Loucy (cell line): ENCODE results near the gene DOCK3.

Experiments used
- EZH2phosphoT487 ChIP-seq: fragments of 200-600 bp; IDR thresholded peaks from 2 replicates; pipeline ENCODE4 v1.6.1; 2018; ENCODE audit warnings: antibody characterized with exemption, mild to moderate bottlenecking, moderate library complexity, borderline replicate concordance
- TF ChIP-seq, protein P1 (sequence below): fragments of 200-600 bp; sonication (generic); conservative IDR thresholded peaks from 2 replicates; pipeline ENCODE4 v1.5.1; 2014; ENCODE audit warnings: mild to moderate bottlenecking, antibody characterized with exemption, low read length

DNA sequence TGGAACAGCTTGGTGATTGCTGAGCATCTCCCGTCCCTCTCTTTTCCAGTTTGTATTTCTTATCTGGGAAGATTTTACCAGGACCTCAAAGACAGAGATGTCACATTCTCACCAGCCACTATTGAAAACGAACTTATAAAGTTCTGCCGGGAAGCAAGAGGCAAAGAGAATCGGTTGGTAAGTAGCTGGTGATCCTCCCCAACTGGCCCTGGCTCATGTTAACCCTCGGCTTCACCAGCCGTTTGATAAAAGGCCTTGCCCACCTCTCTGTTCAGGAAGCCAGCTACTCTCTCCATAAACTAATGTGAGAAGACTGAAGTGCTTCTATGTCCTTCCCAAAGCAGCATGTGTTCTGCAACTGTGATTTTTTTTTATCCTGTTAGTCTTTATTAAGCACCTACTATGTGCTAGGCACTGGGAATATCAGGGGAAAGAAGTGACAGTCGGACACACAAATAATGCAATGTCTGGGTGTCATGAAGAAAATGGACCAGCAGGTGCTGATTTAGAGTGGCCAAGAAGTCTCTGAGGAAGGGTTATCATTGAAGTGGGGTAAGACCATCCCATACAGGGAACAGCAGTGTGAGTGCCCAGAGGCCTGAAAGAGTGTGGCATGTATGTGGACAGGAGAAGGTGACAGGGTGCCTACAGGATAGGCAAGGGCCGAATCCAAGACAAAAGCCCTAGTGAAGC lies 711.6 kb downstream of the DOCK3 start:
- TF ChIP-seq, protein P1, sequence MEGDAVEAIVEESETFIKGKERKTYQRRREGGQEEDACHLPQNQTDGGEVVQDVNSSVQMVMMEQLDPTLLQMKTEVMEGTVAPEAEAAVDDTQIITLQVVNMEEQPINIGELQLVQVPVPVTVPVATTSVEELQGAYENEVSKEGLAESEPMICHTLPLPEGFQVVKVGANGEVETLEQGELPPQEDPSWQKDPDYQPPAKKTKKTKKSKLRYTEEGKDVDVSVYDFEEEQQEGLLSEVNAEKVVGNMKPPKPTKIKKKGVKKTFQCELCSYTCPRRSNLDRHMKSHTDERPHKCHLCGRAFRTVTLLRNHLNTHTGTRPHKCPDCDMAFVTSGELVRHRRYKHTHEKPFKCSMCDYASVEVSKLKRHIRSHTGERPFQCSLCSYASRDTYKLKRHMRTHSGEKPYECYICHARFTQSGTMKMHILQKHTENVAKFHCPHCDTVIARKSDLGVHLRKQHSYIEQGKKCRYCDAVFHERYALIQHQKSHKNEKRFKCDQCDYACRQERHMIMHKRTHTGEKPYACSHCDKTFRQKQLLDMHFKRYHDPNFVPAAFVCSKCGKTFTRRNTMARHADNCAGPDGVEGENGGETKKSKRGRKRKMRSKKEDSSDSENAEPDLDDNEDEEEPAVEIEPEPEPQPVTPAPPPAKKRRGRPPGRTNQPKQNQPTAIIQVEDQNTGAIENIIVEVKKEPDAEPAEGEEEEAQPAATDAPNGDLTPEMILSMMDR: peak; percentile 15; the same call in 1 of the 2 replicates
- TF ChIP-seq EZH2phosphoT487: no peak
